H9 (cell line): ENCODE measurements around the gene MSS51. TPM values are rescaled to one million over a fixed set of nuclear protein-coding genes. Genes with fewer than 3 reads are reported as not detected.

ENCODE experiments used
- DNase-seq: peaks from one replicate; pipeline ENCODE4 v3.0.0-alpha.2; 2017
- H2AFZ ChIP-seq: one replicate; pipeline ENCODE4 v1.6.1; 2013; ENCODE audit warnings: mild to moderate bottlenecking, low read length, control low read depth, moderate library complexity
- H2AK5ac ChIP-seq: 2 replicates; pipeline ENCODE4 v1.6.1; 2013; ENCODE audit warnings: low read length, control low read depth, mixed read lengths; ENCODE audit not compliant: insufficient read length
- H2BK120ac ChIP-seq: one replicate; pipeline ENCODE4 v1.6.1; 2013; ENCODE audit warnings: low read depth, mild to moderate bottlenecking, low read length, control low read depth, inconsistent platforms; ENCODE audit not compliant: poor library complexity, severe bottlenecking
- H2BK12ac ChIP-seq: 2 replicates; pipeline ENCODE4 v1.6.1; 2013; ENCODE audit warnings: low read length, control low read depth, mixed read lengths, low read depth; ENCODE audit not compliant: insufficient read length
- H2BK15ac ChIP-seq: 2 replicates; pipeline ENCODE4 v1.6.1; 2013; ENCODE audit warnings: low read depth, low read length, control low read depth
- H2BK20ac ChIP-seq: one replicate; pipeline ENCODE4 v1.6.1; 2013; ENCODE audit warnings: low read depth, mild to moderate bottlenecking, low read length, control low read depth, inconsistent platforms; ENCODE audit not compliant: poor library complexity, severe bottlenecking
- H2BK5ac ChIP-seq: 2 replicates; pipeline ENCODE4 v1.6.1; 2013; ENCODE audit warnings: low read length, control low read depth, mixed read lengths; ENCODE audit not compliant: insufficient read length
- H3K14ac ChIP-seq: 2 replicates; pipeline ENCODE4 v1.6.1; 2013; ENCODE audit warnings: low read length, control low read depth; ENCODE audit not compliant: insufficient read depth
- H3K18ac ChIP-seq: 2 replicates; pipeline ENCODE4 v1.6.1; 2013; ENCODE audit warnings: low read depth, mild to moderate bottlenecking, mixed read lengths, low read length, control low read depth; ENCODE audit not compliant: insufficient read length
- H3K23ac ChIP-seq: 2 replicates; pipeline ENCODE4 v1.6.1; 2013; ENCODE audit warnings: low read length, control low read depth, mixed read lengths, low read depth; ENCODE audit not compliant: insufficient read length
- H3K23me2 ChIP-seq: 2 replicates; pipeline ENCODE4 v1.6.1; 2013; ENCODE audit warnings: low read depth, mild to moderate bottlenecking, mixed read lengths, low read length, control low read depth; ENCODE audit not compliant: insufficient read length, poor library complexity, severe bottlenecking
- H3K27ac ChIP-seq: 2 replicates; pipeline ENCODE4 v1.5.1; 2013; ENCODE audit warnings: low read length, control low read depth, mixed read lengths, low read depth; ENCODE audit not compliant: insufficient read length
- H3K27me3 ChIP-seq: 2 replicates; pipeline ENCODE4 v1.6.1; 2013; ENCODE audit warnings: low read length, control low read depth, inconsistent platforms; ENCODE audit not compliant: insufficient read depth
- H3K4ac ChIP-seq: 2 replicates; pipeline ENCODE4 v1.6.1; 2013; ENCODE audit warnings: low read depth, mild to moderate bottlenecking, control low read depth, inconsistent platforms, low read length, moderate library complexity
- H3K4me1 ChIP-seq: 2 replicates; pipeline ENCODE4 v1.6.1; 2013; ENCODE audit warnings: low read length, control low read depth, inconsistent platforms; ENCODE audit not compliant: insufficient read depth
- H3K4me2 ChIP-seq: 2 replicates; pipeline ENCODE4 v1.6.1; 2013; ENCODE audit warnings: low read length, control low read depth, mixed read lengths; ENCODE audit not compliant: insufficient read length, insufficient read depth
- H3K56ac ChIP-seq: 2 replicates; pipeline ENCODE4 v1.6.1; 2013; ENCODE audit warnings: low read depth, mild to moderate bottlenecking, mixed read lengths, low read length, control low read depth; ENCODE audit not compliant: insufficient read length
- H3K79me1 ChIP-seq: 2 replicates; pipeline ENCODE4 v1.6.1; 2013; ENCODE audit warnings: low read depth, mild to moderate bottlenecking, moderate library complexity, low read length, control low read depth, inconsistent platforms; ENCODE audit not compliant: insufficient read depth, poor library complexity, severe bottlenecking
- H3K79me2 ChIP-seq: 2 replicates; pipeline ENCODE4 v1.6.1; 2013; ENCODE audit warnings: low read length, control low read depth, inconsistent platforms; ENCODE audit not compliant: insufficient read depth
- H3K9ac ChIP-seq: 2 replicates; pipeline ENCODE4 v1.6.1; 2013; ENCODE audit warnings: low read length, control low read depth, mixed read lengths; ENCODE audit not compliant: insufficient read length; ENCODE audit errors: extremely low read depth
- H3K9me3 ChIP-seq: one replicate; pipeline ENCODE4 v1.6.1; 2013; ENCODE audit warnings: low read depth, low read length, inconsistent platforms; ENCODE audit not compliant: control insufficient read depth
- H3T11ph ChIP-seq: one replicate; pipeline ENCODE4 v1.6.1; 2013; ENCODE audit warnings: mild to moderate bottlenecking, low read length, control low read depth, inconsistent platforms
- H4K20me1 ChIP-seq: one replicate; pipeline ENCODE4 v1.6.1; 2013; ENCODE audit not compliant: control insufficient read depth, insufficient read length, insufficient read depth
- H4K5ac ChIP-seq: 2 replicates; pipeline ENCODE4 v1.6.1; 2013; ENCODE audit warnings: low read depth, mild to moderate bottlenecking, mixed read lengths, low read length, control low read depth; ENCODE audit not compliant: insufficient read length
- H4K8ac ChIP-seq: replicated peaks from 2 replicates; pipeline ENCODE4 v1.6.1; 2013; ENCODE audit warnings: low read length, control low read depth, mixed read lengths, low read depth; ENCODE audit not compliant: insufficient read length
- H4K91ac ChIP-seq: 2 replicates; pipeline ENCODE4 v1.6.1; 2013; ENCODE audit warnings: low read depth, mild to moderate bottlenecking, moderate library complexity, mixed read lengths, low read length, control low read depth; ENCODE audit not compliant: insufficient read length
- H3K27ac Mint-ChIP-seq, 3 experiments: 2 replicates in 2 of 3; 3 replicates in 1 of 3; pipeline ENCODE4 v1.8.0; 2020 to 2021; ENCODE audit warnings: mixed read lengths in 3 of 3, mild to moderate bottlenecking in 1 of 3, moderate library complexity in 1 of 3
- H3K27me3 Mint-ChIP-seq: 2 replicates; pipeline ENCODE4 v1.8.0; 2021; ENCODE audit warnings: low read depth, mild to moderate bottlenecking, moderate library complexity, mixed read lengths
- H3K36me3 Mint-ChIP-seq, 3 experiments: 2 replicates in 2 of 3; 3 replicates in 1 of 3; pipeline ENCODE4 v1.8.0; 2020 to 2021; ENCODE audit warnings: low read depth in 3 of 3, mixed read lengths in 3 of 3; ENCODE audit not compliant: insufficient read depth in 1 of 3
- H3K4me1 Mint-ChIP-seq, 2 experiments: 2 replicates each; pipeline ENCODE4 v1.8.0; 2020; ENCODE audit warnings: mixed read lengths in 2 of 2
- H3K4me3 Mint-ChIP-seq, 2 experiments: 2 replicates in 1 of 2; 3 replicates in 1 of 2; pipeline ENCODE4 v1.8.0; 2020 to 2021; ENCODE audit warnings: mild to moderate bottlenecking in 2 of 2, mixed read lengths in 2 of 2, moderate library complexity in 1 of 2
- H3K9me3 Mint-ChIP-seq, 2 experiments: 2 replicates in 1 of 2; 3 replicates in 1 of 2; pipeline ENCODE4 v1.8.0; 2020; ENCODE audit warnings: mild to moderate bottlenecking in 2 of 2, mixed read lengths in 2 of 2, moderate library complexity in 1 of 2
- CTCF ChIP-seq: fragments of 200-600 bp; sonication (generic); conservative IDR thresholded peaks from 3 replicates; pipeline ENCODE4 v1.8.0; 2021; ENCODE audit warnings: antibody characterized with exemption, mild to moderate bottlenecking
- WGBS: extraction: QIAGEN DNeasy Blood & Tissue Kit; methylation state at CpG from one replicate; pipeline ENCODE4 v1.1.7; 2013; ENCODE audit warnings: missing lambda C conversion rate, low lambda C conversion rate, mixed read lengths; ENCODE audit not compliant: insufficient read length; ENCODE audit errors: extremely low coverage; 5-methylcytosine and 5-hydroxymethylcytosine counted together
- total RNA-seq: library from RNA; stranded (reverse); gene quantifications from 2 replicates; pipeline ENCODE4 v1.2.1, GENCODE V29; 2021

The MSS51 gene
- total RNA-seq, 1 experiment from 2014 or later = 1.9 TPM

- Histone ChIP-seq H2AFZ (no peak overlapping the region), H4K91ac (no peak overlapping the region), H3K56ac (no peak overlapping the region), H2BK15ac (no peak overlapping the region), H2BK5ac (no peak overlapping the region), H4K5ac (no peak overlapping the region), H3K23me2 (peaks cover 16% of the 10 kb centered on the region), H3K18ac (no peak overlapping the region), H3K9ac (no peak overlapping the region), H3K9me3 (no peaks in the 10 kb centered on the region), H2BK120ac (no peak overlapping the region), H3T11ph (no peak overlapping the region), H3K14ac (no peak overlapping the region), H3K27ac (no peak overlapping the region), H2AK5ac (no peak overlapping the region), H3K4me2 (no peak overlapping the region), H2BK20ac (no peak overlapping the region), H3K4me1 (no peaks in the 10 kb centered on the region), H3K79me1 (peaks cover 4% of the 10 kb centered on the region), H3K4ac (no peak overlapping the region), H3K23ac (no peak overlapping the region), H3K27me3 (no peaks in the 10 kb centered on the region), H4K20me1 (no peaks in the 10 kb centered on the region), H2BK12ac (no peak overlapping the region), H4K8ac (no peak overlapping the region), H3K79me2 (peaks cover 11% of the 10 kb centered on the region; the same call in 1 of the 2 replicates)
- TF ChIP-seq CTCF = no peak
- peaks cover 4% of the 10 kb centered on the region; the same call in 1 of the 2 replicates for H3K27me3 Mint-ChIP-seq
- no peak overlapping the region for H3K4me3 Mint-ChIP-seq
- H3K27ac Mint-ChIP-seq = no peak overlapping the region
- peaks cover 0 to 13% (median 0%) of the 10 kb centered on the region in 3 experiments; a peak in 2 of 7 replicates for H3K36me3 Mint-ChIP-seq
- peaks cover 25 to 30% of the 10 kb centered on the region in 2 experiments for H3K4me1 Mint-ChIP-seq
- DNase-seq = no peak
- WGBS = no CpG with 5 or more reads among the region's 1 CpG
- H3K9me3 Mint-ChIP-seq = no peaks in the 10 kb centered on the region
Observed at GRCh38 chr10:73410897-73411296, 22.5 kb downstream of the MSS51 start.
